ENCODE results near the gene GALNT10. TPM values are rescaled to one million over a fixed set of nuclear protein-coding genes. Genes with fewer than 3 reads are reported as not detected.

Gene GALNT10
- total RNA-seq, 1 donor from 2014 or later: 10.4 TPM

GRCh38 chr5:154258531-154259217, 68.1 kb downstream of the GALNT10 start:
- Histone ChIP-seq H3K4me3 (ENCODE audit: low read length in 3 of 3) (no peak overlapping the region), H3K4me1 (ENCODE audit: control insufficient read depth in 3 of 3, insufficient read depth in 3 of 3, low read length in 3 of 3) (no peaks in the 10 kb centered on the region), H3K27me3 (ENCODE audit: control insufficient read depth in 3 of 3, insufficient read depth in 3 of 3, low read length in 3 of 3) (no peaks in the 10 kb centered on the region), H3K9me3 (ENCODE audit: control insufficient read depth in 3 of 3, low read length in 3 of 3) (no peaks in the 10 kb centered on the region), H3K9ac (ENCODE audit: low read depth in 1 of 3, low read length in 3 of 3) (no peak overlapping the region), H3K36me3 (ENCODE audit: control insufficient read depth in 3 of 3, insufficient read depth in 3 of 3, low read length in 3 of 3) (no peaks in the 10 kb centered on the region), H3K27ac (ENCODE audit: low read depth, low read length) (no peak overlapping the region)

- Histone ChIP-seq H3K9me3 (ENCODE audit: control insufficient read depth in 3 of 3, low read length in 3 of 3) (no peaks in the 10 kb centered on the region), H3K27me3 (ENCODE audit: control insufficient read depth in 3 of 3, insufficient read depth in 3 of 3, low read length in 3 of 3) (no peaks in the 10 kb centered on the region), H3K4me3 (ENCODE audit: low read length in 3 of 3) (no peak overlapping the region), H3K36me3 (ENCODE audit: control insufficient read depth in 3 of 3, insufficient read depth in 3 of 3, low read length in 3 of 3) (no peaks in the 10 kb centered on the region), H3K27ac (ENCODE audit: low read depth, low read length) (no peak overlapping the region), H3K4me1 (ENCODE audit: control insufficient read depth in 3 of 3, insufficient read depth in 3 of 3, low read length in 3 of 3) (peaks cover 0 to 4% (median 0%) of the 10 kb centered on the region in 3 donors), H3K9ac (ENCODE audit: low read depth in 1 of 3, low read length in 3 of 3) (no peak overlapping the region)
These were observed 69.8 kb downstream of the GALNT10 start for GRCh38 chr5:154260224-154260927.

GRCh38 chr5:154262342-154262741, 71.8 kb downstream of the GALNT10 start:
- Histone ChIP-seq H3K27ac (ENCODE audit: low read depth, low read length) (no peak overlapping the region), H3K27me3 (ENCODE audit: control insufficient read depth in 3 of 3, insufficient read depth in 3 of 3, low read length in 3 of 3) (no peaks in the 10 kb centered on the region), H3K9ac (ENCODE audit: low read depth in 1 of 3, low read length in 3 of 3) (no peak overlapping the region), H3K36me3 (ENCODE audit: control insufficient read depth in 3 of 3, insufficient read depth in 3 of 3, low read length in 3 of 3) (no peaks in the 10 kb centered on the region), H3K4me1 (ENCODE audit: control insufficient read depth in 3 of 3, insufficient read depth in 3 of 3, low read length in 3 of 3) (peaks cover 0 to 5% (median 0%) of the 10 kb centered on the region in 3 donors), H3K9me3 (ENCODE audit: control insufficient read depth in 3 of 3, low read length in 3 of 3) (no peaks in the 10 kb centered on the region), H3K4me3 (ENCODE audit: low read length in 3 of 3) (no peak overlapping the region)

GRCh38 chr5:154264549-154265196, 74.1 kb downstream of the GALNT10 start:
- Histone ChIP-seq H3K27me3 (ENCODE audit: control insufficient read depth in 3 of 3, insufficient read depth in 3 of 3, low read length in 3 of 3) (no peaks in the 10 kb centered on the region), H3K27ac (ENCODE audit: low read depth, low read length) (no peak overlapping the region), H3K4me3 (ENCODE audit: low read length in 3 of 3) (no peak overlapping the region), H3K9me3 (ENCODE audit: control insufficient read depth in 3 of 3, low read length in 3 of 3) (no peaks in the 10 kb centered on the region), H3K36me3 (ENCODE audit: control insufficient read depth in 3 of 3, insufficient read depth in 3 of 3, low read length in 3 of 3) (no peaks in the 10 kb centered on the region), H3K9ac (ENCODE audit: low read depth in 1 of 3, low read length in 3 of 3) (no peak overlapping the region), H3K4me1 (ENCODE audit: control insufficient read depth in 3 of 3, insufficient read depth in 3 of 3, low read length in 3 of 3) (peaks cover 0 to 5% (median 3%) of the 10 kb centered on the region in 3 donors)

- no peaks in the 10 kb centered on the region for H3K27me3 ChIP-seq (ENCODE audit: control insufficient read depth in 3 of 3, insufficient read depth in 3 of 3, low read length in 3 of 3)
- no peaks in the 10 kb centered on the region for H3K36me3 ChIP-seq (ENCODE audit: control insufficient read depth in 3 of 3, insufficient read depth in 3 of 3, low read length in 3 of 3)
- no peak overlapping the region for H3K27ac ChIP-seq (ENCODE audit: low read depth, low read length)
- H3K9me3 ChIP-seq (ENCODE audit: control insufficient read depth in 3 of 3, low read length in 3 of 3): no peaks in the 10 kb centered on the region
- peaks cover 0 to 5% (median 3%) of the 10 kb centered on the region in 3 donors for H3K4me1 ChIP-seq (ENCODE audit: control insufficient read depth in 3 of 3, insufficient read depth in 3 of 3, low read length in 3 of 3)
- H3K4me3 ChIP-seq (ENCODE audit: low read length in 3 of 3): no peak overlapping the region
- no peak overlapping the region for H3K9ac ChIP-seq (ENCODE audit: low read depth in 1 of 3, low read length in 3 of 3)
These were observed 74.8 kb downstream of the GALNT10 start for GRCh38 chr5:154265197-154265773.

GRCh38 chr5:154267516-154267915, 77.0 kb downstream of the GALNT10 start:
- no peak overlapping the region for H3K9ac ChIP-seq (ENCODE audit: low read depth in 1 of 3, low read length in 3 of 3)
- peaks cover 6 to 9% (median 8%) of the 10 kb centered on the region in 3 donors for H3K4me1 ChIP-seq (ENCODE audit: control insufficient read depth in 3 of 3, insufficient read depth in 3 of 3, low read length in 3 of 3)
- no peaks in the 10 kb centered on the region for H3K27me3 ChIP-seq (ENCODE audit: control insufficient read depth in 3 of 3, insufficient read depth in 3 of 3, low read length in 3 of 3)

GRCh38 chr5:154268073-154268472, 77.5 kb downstream of the GALNT10 start:
- Histone ChIP-seq H3K27me3 (ENCODE audit: control insufficient read depth in 3 of 3, insufficient read depth in 3 of 3, low read length in 3 of 3) (no peaks in the 10 kb centered on the region), H3K36me3 (ENCODE audit: control insufficient read depth in 3 of 3, insufficient read depth in 3 of 3, low read length in 3 of 3) (no peaks in the 10 kb centered on the region), H3K9ac (ENCODE audit: low read depth in 1 of 3, low read length in 3 of 3) (no peak overlapping the region), H3K4me3 (ENCODE audit: low read length in 3 of 3) (no peak overlapping the region), H3K4me1 (ENCODE audit: control insufficient read depth in 3 of 3, insufficient read depth in 3 of 3, low read length in 3 of 3) (peaks cover 8 to 14% (median 13%) of the 10 kb centered on the region in 3 donors), H3K9me3 (ENCODE audit: control insufficient read depth in 3 of 3, low read length in 3 of 3) (no peaks in the 10 kb centered on the region), H3K27ac (ENCODE audit: low read depth, low read length) (no peak overlapping the region)

More at GRCh38 chr5:154267516-154267915, 77.0 kb downstream of the GALNT10 start:
- H3K9me3 ChIP-seq (ENCODE audit: control insufficient read depth in 3 of 3, low read length in 3 of 3): no peaks in the 10 kb centered on the region
- no peak overlapping the region for H3K4me3 ChIP-seq (ENCODE audit: low read length in 3 of 3)
- H3K27ac ChIP-seq (ENCODE audit: low read depth, low read length): no peak overlapping the region
- no peaks in the 10 kb centered on the region for H3K36me3 ChIP-seq (ENCODE audit: control insufficient read depth in 3 of 3, insufficient read depth in 3 of 3, low read length in 3 of 3)

- no peaks in the 10 kb centered on the region for H3K27me3 ChIP-seq (ENCODE audit: control insufficient read depth in 3 of 3, insufficient read depth in 3 of 3, low read length in 3 of 3)
- H3K4me1 ChIP-seq (ENCODE audit: control insufficient read depth in 3 of 3, insufficient read depth in 3 of 3, low read length in 3 of 3): peaks cover 8 to 24% (median 15%) of the 10 kb centered on the region in 3 donors
- H3K9me3 ChIP-seq (ENCODE audit: control insufficient read depth in 3 of 3, low read length in 3 of 3): no peaks in the 10 kb centered on the region
- no peak overlapping the region for H3K9ac ChIP-seq (ENCODE audit: low read depth in 1 of 3, low read length in 3 of 3)
- no peaks in the 10 kb centered on the region for H3K36me3 ChIP-seq (ENCODE audit: control insufficient read depth in 3 of 3, insufficient read depth in 3 of 3, low read length in 3 of 3)
- no peak overlapping the region for H3K4me3 ChIP-seq (ENCODE audit: low read length in 3 of 3)
- no peak overlapping the region for H3K27ac ChIP-seq (ENCODE audit: low read depth, low read length)
These were observed 78.9 kb downstream of the GALNT10 start for GRCh38 chr5:154269414-154269813.

GRCh38 chr5:154271466-154271865, 80.9 kb downstream of the GALNT10 start:
- H3K27ac ChIP-seq (ENCODE audit: low read depth, low read length): no peak overlapping the region
- H3K27me3 ChIP-seq (ENCODE audit: control insufficient read depth in 3 of 3, insufficient read depth in 3 of 3, low read length in 3 of 3): no peaks in the 10 kb centered on the region
- no peaks in the 10 kb centered on the region for H3K9me3 ChIP-seq (ENCODE audit: control insufficient read depth in 3 of 3, low read length in 3 of 3)
- H3K4me3 ChIP-seq (ENCODE audit: low read length in 3 of 3): no peak overlapping the region
- H3K4me1 ChIP-seq (ENCODE audit: control insufficient read depth in 3 of 3, insufficient read depth in 3 of 3, low read length in 3 of 3): peaks cover 8 to 27% (median 15%) of the 10 kb centered on the region in 3 donors
- no peak overlapping the region for H3K9ac ChIP-seq (ENCODE audit: low read depth in 1 of 3, low read length in 3 of 3)
- no peaks in the 10 kb centered on the region for H3K36me3 ChIP-seq (ENCODE audit: control insufficient read depth in 3 of 3, insufficient read depth in 3 of 3, low read length in 3 of 3)
